ENCODE measurements around the gene PNKD.
A peak's percentile ranks its signal among the peaks of the same experiment; 100 is the strongest.

The PNKD gene

DNA sequence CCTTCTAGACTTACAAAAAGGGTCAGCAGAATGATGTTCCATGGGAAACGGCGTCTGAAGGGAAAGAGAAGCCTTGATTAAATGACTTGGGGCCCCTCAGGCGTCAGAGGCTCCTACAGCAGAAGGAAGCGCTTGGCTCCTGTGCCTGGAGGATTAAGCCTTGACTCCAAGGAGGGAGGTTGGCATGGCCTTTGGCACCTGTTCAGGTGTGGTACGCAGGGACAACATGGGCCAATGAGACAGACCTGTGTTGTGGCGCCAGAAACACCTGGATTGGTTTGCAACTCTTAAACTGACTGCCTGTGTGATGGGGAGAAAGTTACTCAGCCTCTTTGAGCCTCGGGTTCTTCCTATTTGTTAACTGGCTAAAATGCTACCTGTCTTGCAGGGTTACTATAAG is 7.6 kb downstream of the PNKD start:
- H3K36me3 ChIP-seq (ENCODE audit: control insufficient read depth, insufficient read depth, low read length), result peaks cover 83% of the 10 kb centered on the region

DNA sequence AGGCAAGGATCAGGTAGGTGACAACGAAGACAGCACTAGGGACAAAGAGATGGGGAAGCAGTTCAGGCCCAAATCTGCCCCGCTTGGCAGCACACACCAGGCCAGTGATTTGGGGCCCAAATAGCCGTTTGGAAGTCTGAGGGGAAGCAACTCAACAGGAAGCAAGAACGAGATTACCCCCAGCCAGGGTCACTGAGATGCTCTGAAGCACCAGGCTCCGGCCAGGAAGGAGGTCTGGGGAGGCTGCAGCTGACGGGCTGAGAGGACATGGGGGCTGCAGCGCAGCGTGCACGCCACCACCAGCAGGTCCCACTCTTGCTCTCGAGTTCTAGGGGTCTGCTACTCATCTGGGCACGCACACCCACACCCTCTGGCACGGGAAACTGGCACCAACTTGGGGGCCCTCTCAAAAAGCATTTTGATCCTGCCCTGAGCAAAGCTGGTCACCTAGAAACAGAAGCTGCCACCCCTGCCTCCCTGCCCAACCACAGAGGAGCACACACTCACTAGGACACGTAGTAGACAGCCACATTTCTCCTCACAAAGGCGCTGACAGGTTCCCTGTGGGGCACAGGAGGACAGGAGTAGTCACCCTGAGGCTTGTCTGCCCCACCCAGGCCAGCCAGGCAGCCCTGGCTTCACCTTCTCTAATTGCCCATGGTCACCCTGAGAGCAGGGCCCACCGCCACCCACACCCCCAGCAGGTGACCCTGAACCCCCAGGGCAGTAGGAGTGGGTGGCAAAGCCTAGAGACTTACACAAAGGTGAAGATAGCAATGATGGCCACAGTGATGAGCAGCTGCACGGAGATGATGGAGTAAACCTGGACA is 8.4 kb downstream of the PNKD start:
- Histone ChIP-seq H3K9ac (ENCODE audit: low read length) (no peak overlapping the region), H3K27me3 (ENCODE audit: control insufficient read depth, insufficient read depth, low read length) (no peaks in the 10 kb centered on the region), H3K36me3 (ENCODE audit: control insufficient read depth, insufficient read depth, low read length) (peaks cover 89% of the 10 kb centered on the region), H3K4me3 (ENCODE audit: low read length) (no peak overlapping the region), H3K9me3 (ENCODE audit: control insufficient read depth, low read length) (no peaks in the 10 kb centered on the region), H3K4me1 (ENCODE audit: control insufficient read depth, insufficient read depth, low read length) (peaks cover 61% of the 10 kb centered on the region)

More for the DNA sequence above, 7.6 kb downstream of the PNKD start:
- Histone ChIP-seq H3K4me1 (ENCODE audit: control insufficient read depth, insufficient read depth, low read length) (peaks cover 58% of the 10 kb centered on the region), H3K27me3 (ENCODE audit: control insufficient read depth, insufficient read depth, low read length) (no peaks in the 10 kb centered on the region), H3K9me3 (ENCODE audit: control insufficient read depth, low read length) (no peaks in the 10 kb centered on the region), H3K9ac (ENCODE audit: low read length) (no peak overlapping the region), H3K4me3 (ENCODE audit: low read length) (no peak overlapping the region)

DNA sequence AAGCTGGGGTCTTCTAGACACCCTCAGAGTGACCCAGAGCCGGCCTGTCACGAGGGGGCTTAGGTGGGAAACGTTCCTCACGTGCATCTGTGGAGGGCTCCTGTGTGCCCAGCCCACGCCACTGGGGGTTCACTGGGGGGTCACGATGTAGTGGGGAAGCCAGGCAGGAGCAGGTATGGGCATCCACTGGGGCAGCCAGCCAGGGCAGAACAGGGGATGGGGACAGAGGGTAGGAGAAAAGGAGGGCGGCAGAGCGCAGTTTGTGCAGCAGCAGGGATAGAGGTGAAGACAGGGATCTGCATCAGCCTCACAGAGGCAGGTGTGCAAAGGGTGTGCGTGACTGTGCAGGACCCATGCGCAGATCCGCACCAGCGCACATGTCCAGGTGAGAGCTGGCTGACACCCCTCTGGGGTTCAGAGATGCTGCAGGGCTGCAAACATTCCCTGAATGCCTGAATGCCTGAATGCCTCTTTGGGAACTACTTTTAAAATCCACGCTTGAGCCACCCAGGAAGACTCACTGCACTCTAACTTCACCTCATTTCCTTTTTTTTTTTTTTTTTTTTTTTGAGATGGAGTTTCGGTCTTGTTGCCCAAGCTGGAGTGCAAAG is 10.0 kb downstream of the PNKD start:
- Histone ChIP-seq H3K4me3 (ENCODE audit: low read length) (no peak overlapping the region), H3K27me3 (ENCODE audit: control insufficient read depth, insufficient read depth, low read length) (no peaks in the 10 kb centered on the region), H3K9me3 (ENCODE audit: control insufficient read depth, low read length) (no peaks in the 10 kb centered on the region), H3K9ac (ENCODE audit: low read length) (no peak overlapping the region), H3K4me1 (ENCODE audit: control insufficient read depth, insufficient read depth, low read length) (peaks cover 61% of the 10 kb centered on the region), H3K36me3 (ENCODE audit: control insufficient read depth, insufficient read depth, low read length) (peaks cover 77% of the 10 kb centered on the region)

DNA sequence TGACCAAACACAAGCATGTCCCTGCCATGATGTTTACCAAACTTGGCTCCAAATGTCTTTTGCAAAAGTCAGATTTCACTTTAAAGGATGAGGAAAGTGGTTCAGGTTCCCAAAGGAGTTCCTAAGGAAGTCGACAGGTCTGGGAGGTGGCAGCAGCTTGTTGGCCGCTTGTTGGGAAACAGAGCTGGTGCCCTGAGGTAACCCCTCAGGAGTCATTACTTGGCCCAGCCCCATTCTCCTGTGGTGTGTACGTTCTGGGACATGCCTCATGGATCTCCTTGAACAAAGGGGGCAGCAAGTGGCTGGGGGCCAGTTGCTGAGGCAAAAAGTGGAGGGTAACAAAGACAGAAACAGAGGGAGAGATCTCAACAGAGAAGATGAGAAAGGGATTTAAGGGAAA is 11.1 kb downstream of the PNKD start:
- Histone ChIP-seq H3K9ac (ENCODE audit: low read length) (peak overlapping the region; percentile 61), H3K4me1 (ENCODE audit: control insufficient read depth, insufficient read depth, low read length) (peaks cover 70% of the 10 kb centered on the region), H3K36me3 (ENCODE audit: control insufficient read depth, insufficient read depth, low read length) (peaks cover 73% of the 10 kb centered on the region), H3K4me3 (ENCODE audit: low read length) (no peak overlapping the region), H3K27me3 (ENCODE audit: control insufficient read depth, insufficient read depth, low read length) (no peaks in the 10 kb centered on the region), H3K9me3 (ENCODE audit: control insufficient read depth, low read length) (no peaks in the 10 kb centered on the region)

DNA sequence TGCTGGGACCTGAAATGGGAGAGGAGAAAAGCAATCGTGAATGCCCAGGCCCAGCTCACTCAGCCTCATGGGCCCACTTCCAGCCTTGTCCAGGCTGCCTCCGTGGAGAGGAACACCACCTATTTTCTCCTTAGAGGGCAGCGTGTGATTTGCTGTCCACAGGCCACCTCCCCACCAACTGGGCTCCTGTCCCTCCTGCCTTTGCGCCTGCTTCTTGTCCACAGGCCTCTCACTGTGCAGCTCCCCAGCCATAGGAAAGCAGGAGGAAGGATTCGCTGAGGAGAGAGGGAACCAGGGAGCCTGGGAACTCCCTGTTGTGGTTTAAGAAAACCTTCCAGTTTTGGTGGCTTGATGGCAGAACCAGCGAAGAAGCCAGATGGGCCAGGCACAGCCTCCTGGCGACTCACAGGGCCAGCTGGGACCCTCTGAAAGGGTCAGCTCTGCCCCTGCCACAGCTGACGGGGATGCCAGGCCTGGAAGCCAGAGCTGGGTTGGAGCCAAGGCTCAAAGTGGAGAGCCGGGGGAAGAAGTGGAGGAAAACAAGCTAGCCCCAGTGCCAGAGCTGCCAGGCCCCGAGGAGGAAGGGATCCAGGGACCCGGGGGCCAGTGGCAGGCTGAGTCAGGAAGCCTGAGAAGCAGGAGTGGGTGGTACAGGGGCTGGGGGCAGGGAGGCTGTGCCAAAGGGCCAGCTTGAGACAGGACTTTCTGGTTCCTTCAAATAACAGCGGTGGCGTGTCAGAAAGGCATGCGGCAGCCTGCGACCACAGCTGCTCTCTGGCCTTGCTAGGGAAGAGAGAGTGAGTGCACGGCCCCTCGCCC is 12.1 kb downstream of the PNKD start:
- H3K9ac ChIP-seq (ENCODE audit: low read length), result peak overlapping the region; percentile 61

DNA sequence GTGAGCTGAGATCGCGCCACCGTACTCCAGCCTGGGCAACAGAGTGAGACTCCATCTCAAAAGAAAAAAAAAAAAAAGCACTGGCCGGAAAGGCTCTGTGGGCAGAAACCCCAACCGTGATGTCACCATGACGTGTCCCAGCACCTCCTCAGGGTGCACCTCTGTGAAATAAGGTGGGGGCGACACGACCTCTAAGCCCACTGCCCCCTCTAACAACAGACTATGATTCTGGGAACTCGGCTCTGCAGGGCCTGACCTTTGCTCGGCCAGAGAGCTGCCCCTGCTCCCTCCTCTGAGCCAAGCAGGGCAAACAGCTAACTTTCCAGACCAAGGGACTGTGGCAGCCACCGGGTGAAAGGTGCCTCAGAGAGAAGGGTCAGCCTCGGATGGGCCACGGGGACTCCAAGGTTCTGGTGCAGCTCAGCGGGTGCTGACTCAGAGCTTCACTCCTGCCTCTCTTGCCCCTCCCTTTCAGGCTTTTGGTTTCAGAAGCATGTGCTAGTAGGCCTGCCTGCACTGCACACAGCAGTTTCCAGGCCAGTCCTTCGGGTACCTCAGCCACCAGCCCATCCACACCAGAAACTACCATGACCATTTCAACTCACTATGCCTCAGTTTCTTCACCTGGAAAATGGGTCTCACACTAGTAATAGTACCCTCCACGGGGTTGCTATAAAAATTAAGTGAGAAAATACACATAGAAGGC is 13.9 kb downstream of the PNKD start:
- Histone ChIP-seq H3K4me1 (ENCODE audit: control insufficient read depth, insufficient read depth, low read length) (peaks cover 82% of the 10 kb centered on the region), H3K9ac (ENCODE audit: low read length) (peak overlapping the region; percentile 19), H3K9me3 (ENCODE audit: control insufficient read depth, low read length) (no peaks in the 10 kb centered on the region), H3K27me3 (ENCODE audit: control insufficient read depth, insufficient read depth, low read length) (no peaks in the 10 kb centered on the region), H3K36me3 (ENCODE audit: control insufficient read depth, insufficient read depth, low read length) (peaks cover 45% of the 10 kb centered on the region), H3K4me3 (ENCODE audit: low read length) (no peak overlapping the region)

More for the DNA sequence above, 12.1 kb downstream of the PNKD start:
- Histone ChIP-seq H3K27me3 (ENCODE audit: control insufficient read depth, insufficient read depth, low read length) (no peaks in the 10 kb centered on the region), H3K9me3 (ENCODE audit: control insufficient read depth, low read length) (no peaks in the 10 kb centered on the region), H3K36me3 (ENCODE audit: control insufficient read depth, insufficient read depth, low read length) (peaks cover 64% of the 10 kb centered on the region), H3K4me1 (ENCODE audit: control insufficient read depth, insufficient read depth, low read length) (peaks cover 69% of the 10 kb centered on the region), H3K4me3 (ENCODE audit: low read length) (no peak overlapping the region)

DNA sequence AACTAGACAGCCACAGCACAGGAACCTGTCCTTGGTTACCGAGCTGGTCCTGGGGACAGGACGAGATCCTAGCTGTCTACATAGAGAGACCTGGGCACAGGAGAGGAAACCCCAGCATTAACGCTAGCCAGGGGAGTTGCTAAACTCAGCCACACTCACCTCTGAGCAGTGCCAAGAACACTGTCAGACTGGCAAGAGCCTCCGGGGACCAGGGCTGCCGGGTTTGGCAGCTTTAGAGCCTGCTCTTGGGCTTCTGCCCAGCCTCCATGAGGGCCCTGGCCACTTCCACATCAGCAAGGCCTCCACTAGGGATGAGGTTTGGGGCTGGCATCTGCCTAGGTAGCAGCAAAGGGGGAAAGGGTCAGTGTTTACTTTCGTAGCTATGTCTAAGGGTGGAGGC is 15.3 kb downstream of the PNKD start:
- peaks cover 89% of the 10 kb centered on the region for H3K4me1 ChIP-seq (ENCODE audit: control insufficient read depth, insufficient read depth, low read length)

DNA sequence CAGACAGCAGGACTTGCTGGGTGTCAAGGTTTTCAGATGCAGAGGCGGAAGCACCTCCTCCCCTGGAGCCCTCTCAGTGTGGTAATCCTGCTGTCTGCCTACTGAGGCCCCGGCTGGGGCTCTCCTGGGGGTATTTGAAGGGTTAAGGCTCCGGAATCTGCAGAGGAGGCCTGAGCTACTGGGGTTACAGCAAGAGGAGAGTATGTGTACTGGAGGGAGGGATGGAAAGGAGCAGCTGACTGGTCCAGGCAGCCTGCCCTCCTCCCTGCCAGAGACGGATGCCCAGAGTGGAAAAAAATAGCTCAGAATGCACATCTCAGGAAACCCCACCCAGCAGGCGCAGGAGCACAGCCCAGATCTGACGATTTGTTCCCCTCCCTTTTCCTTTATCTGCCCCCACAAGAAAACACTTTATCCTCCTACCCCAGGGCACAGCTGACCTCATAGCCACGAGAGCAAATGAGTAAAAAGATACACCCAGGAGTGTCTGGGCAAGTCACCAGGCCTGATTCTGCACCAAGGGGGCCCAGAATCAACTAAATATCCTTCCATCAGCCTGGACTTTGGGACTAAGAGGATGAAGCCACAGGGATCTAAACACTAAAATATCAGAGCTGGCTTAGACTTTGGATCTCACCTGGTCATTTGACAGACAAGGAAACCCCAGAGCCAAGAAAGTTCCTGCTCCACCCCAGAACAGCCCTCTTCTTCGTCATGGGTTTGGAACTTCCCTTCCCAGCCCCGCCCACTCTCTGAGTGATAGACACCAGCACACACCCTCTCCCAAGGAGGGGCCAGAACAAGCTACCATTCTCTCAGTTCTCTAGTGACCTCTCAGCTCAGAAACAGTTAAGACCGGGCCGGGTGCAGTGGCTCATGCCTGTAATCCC is 16.5 kb downstream of the PNKD start:
- Histone ChIP-seq H3K4me1 (ENCODE audit: control insufficient read depth, insufficient read depth, low read length) (peaks cover 91% of the 10 kb centered on the region), H3K27me3 (ENCODE audit: control insufficient read depth, insufficient read depth, low read length) (no peaks in the 10 kb centered on the region), H3K36me3 (ENCODE audit: control insufficient read depth, insufficient read depth, low read length) (peaks cover 28% of the 10 kb centered on the region), H3K9ac (ENCODE audit: low read length) (peak overlapping the region; percentile 84), H3K9me3 (ENCODE audit: control insufficient read depth, low read length) (no peaks in the 10 kb centered on the region), H3K4me3 (ENCODE audit: low read length) (peak overlapping the region; percentile 33)

More for the DNA sequence above, 15.3 kb downstream of the PNKD start:
- H3K27me3 ChIP-seq (ENCODE audit: control insufficient read depth, insufficient read depth, low read length), result no peaks in the 10 kb centered on the region
- peaks cover 33% of the 10 kb centered on the region for H3K36me3 ChIP-seq (ENCODE audit: control insufficient read depth, insufficient read depth, low read length)
- peak overlapping the region; percentile 9 for H3K4me3 ChIP-seq (ENCODE audit: low read length)
- peak overlapping the region; percentile 84 for H3K9ac ChIP-seq (ENCODE audit: low read length)
- H3K9me3 ChIP-seq (ENCODE audit: control insufficient read depth, low read length), result no peaks in the 10 kb centered on the region

DNA sequence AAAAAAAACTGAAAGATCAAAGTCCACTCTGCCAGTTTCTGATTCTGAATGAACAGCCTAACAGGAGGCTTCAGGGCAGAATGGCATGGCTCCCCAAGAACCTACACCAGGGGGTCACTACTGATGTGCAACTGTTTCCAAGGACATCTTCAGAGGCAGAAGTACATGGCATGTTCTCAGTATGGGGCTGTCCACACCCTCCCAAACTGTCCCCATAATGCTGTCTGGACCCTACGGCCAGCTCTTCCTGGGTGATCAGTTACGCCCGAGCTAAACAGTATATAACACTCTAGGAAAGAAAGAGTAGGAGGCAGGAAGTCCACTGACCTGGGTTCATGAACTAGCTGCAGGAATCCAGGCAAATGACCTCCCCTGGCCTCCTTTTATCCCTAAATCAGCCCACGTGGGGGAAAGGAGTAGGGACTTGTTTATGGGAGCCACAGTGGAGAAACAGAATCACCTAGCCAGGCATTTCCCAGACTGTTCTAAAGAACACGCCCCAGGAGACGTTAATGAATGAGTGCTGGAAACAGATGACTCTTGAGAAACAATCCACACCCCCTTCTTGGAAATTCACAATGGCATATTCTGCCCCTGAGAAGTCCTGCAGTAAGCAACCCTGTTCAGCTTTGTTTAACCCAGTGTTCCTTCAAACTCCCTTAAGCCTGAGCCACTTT is 19.5 kb downstream of the PNKD start:
- Histone ChIP-seq H3K9me3 (ENCODE audit: control insufficient read depth, low read length) (no peaks in the 10 kb centered on the region), H3K36me3 (ENCODE audit: control insufficient read depth, insufficient read depth, low read length) (peaks cover 9% of the 10 kb centered on the region), H3K4me3 (ENCODE audit: low read length) (peak overlapping the region; percentile 93), H3K9ac (ENCODE audit: low read length) (peak overlapping the region; percentile 99), H3K4me1 (ENCODE audit: control insufficient read depth, insufficient read depth, low read length) (peaks cover 85% of the 10 kb centered on the region), H3K27me3 (ENCODE audit: control insufficient read depth, insufficient read depth, low read length) (no peaks in the 10 kb centered on the region)

DNA sequence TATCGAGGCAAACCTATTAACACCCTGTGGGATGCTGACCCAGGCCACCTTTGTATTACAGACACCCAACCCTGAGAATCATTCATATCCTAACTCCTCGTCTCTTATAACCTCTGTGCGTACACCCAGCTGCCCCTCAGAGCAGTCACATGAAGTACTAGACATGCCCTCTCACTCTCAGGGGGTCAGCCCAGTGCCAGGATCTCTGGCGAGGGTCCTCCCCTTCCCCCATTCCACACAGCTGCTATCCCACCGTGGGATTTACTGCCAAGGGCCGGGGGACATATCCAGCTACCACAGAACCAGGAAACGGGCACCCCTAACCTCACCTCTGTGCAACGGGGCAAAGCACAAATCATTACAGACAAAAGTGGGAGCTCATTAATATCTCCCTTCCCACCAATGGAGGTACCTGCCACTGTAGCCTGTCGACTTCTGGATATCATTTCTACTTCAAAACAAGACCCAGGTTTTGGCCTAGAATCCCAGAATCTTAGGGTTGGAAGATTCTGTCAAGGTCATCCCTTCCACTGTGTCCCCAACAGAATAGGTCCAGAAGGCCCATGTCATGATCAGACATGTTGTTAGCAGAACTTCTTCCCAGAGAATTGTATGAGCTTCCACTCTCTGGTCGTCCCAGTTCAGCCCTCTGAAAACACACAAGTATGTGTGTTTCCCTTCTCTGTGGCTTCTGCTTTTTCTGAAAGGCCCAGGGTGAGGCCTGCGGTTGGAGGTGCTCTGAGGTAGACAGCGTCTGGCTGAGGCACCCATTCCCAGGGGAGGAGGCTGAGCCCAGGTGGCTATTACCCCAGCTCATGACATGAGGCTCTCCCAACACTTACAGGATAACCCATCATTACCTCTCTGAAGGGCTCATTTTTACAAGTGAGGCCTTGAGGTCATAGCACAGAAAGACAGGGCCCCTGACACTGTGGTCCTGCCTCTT is 20.3 kb downstream of the PNKD start:
- H3K27me3 ChIP-seq (ENCODE audit: control insufficient read depth, insufficient read depth, low read length), result no peaks in the 10 kb centered on the region
- peak overlapping the region; percentile 93 for H3K4me3 ChIP-seq (ENCODE audit: low read length)
- peaks cover 85% of the 10 kb centered on the region for H3K4me1 ChIP-seq (ENCODE audit: control insufficient read depth, insufficient read depth, low read length)
- peaks cover 5% of the 10 kb centered on the region for H3K36me3 ChIP-seq (ENCODE audit: control insufficient read depth, insufficient read depth, low read length)
- H3K9me3 ChIP-seq (ENCODE audit: control insufficient read depth, low read length), result no peaks in the 10 kb centered on the region
- H3K9ac ChIP-seq (ENCODE audit: low read length), result peak overlapping the region; percentile 99

Measured in mucosa of stomach (tissue), 1 donor.